ENCODE measurements around the gene APOC3. TPM values are rescaled to one million over a fixed set of nuclear protein-coding genes. Genes with fewer than 3 reads are reported as not detected.

The APOC3 gene
- total RNA-seq, 1 experiment from 2014 or later = not detected

GRCh38 chr11:116857316-116857715 lies 27.6 kb downstream of the APOC3 start:
- H3K18ac ChIP-seq (ENCODE audit: insufficient read length, low read depth, low read length) = no peak overlapping the region
- no peak overlapping the region for H4K8ac ChIP-seq (replicated peaks; ENCODE audit: insufficient read length, low read depth, low read length)
- H2BK15ac ChIP-seq (ENCODE audit: low read depth, low read length) = no peak overlapping the region
- H3K23ac ChIP-seq (ENCODE audit: insufficient read length, low read depth, low read length) = no peak overlapping the region
- H3K4me2 ChIP-seq (ENCODE audit: insufficient read depth, insufficient read length, low read length) = no peak overlapping the region
- no peaks in the 10 kb centered on the region for H3K79me2 ChIP-seq (ENCODE audit: insufficient read depth, low read length)
- Mint-ChIP-seq H3K27ac (no peak overlapping the region), H3K4me3 (no peak overlapping the region), H3K9me3 (no peaks in the 10 kb centered on the region), H3K27me3 (ENCODE audit: low read depth) (no peaks in the 10 kb centered on the region), H3K36me3 (ENCODE audit: insufficient read depth in 1 of 3, low read depth in 3 of 3) (peaks cover 23 to 66% (median 65%) of the 10 kb centered on the region in 3 experiments), H3K4me1 (no peaks in the 10 kb centered on the region)
- TF ChIP-seq CTCF (conservative IDR thresholded peaks at IDR 0.05) = no peak
- no peak overlapping the region for H3K9ac ChIP-seq (ENCODE audit: extremely low read depth, insufficient read length, low read length)
- no peak for DNase-seq
- no peaks in the 10 kb centered on the region for H3K79me1 ChIP-seq (ENCODE audit: insufficient read depth, low read depth, low read length, poor library complexity, severe bottlenecking)
- no peak overlapping the region for H2BK120ac ChIP-seq (ENCODE audit: low read depth, low read length, poor library complexity, severe bottlenecking)
- no peaks in the 10 kb centered on the region for H3K23me2 ChIP-seq (ENCODE audit: insufficient read length, low read depth, low read length, poor library complexity, severe bottlenecking)
- no peak overlapping the region for H2BK20ac ChIP-seq (ENCODE audit: low read depth, low read length, poor library complexity, severe bottlenecking)
- H3K4me1 ChIP-seq (ENCODE audit: insufficient read depth, low read length) = no peaks in the 10 kb centered on the region
- no peak overlapping the region for H3K14ac ChIP-seq (ENCODE audit: insufficient read depth, low read length)
- no peak overlapping the region for H3K4ac ChIP-seq (ENCODE audit: low read depth, low read length)
- no peaks in the 10 kb centered on the region for H3K27me3 ChIP-seq (ENCODE audit: insufficient read depth, low read length)
- H2AK5ac ChIP-seq (ENCODE audit: insufficient read length, low read length) = no peak overlapping the region
- WGBS (ENCODE audit: extremely low coverage, insufficient read length, low lambda C conversion rate) = no CpG with 5 or more reads among the region's 2 CpGs
- no peaks in the 10 kb centered on the region for H3K9me3 ChIP-seq (ENCODE audit: control insufficient read depth, low read depth, low read length)
- no peak overlapping the region for H2BK5ac ChIP-seq (ENCODE audit: insufficient read length, low read length)
- H2AFZ ChIP-seq (ENCODE audit: low read length) = no peak overlapping the region
- no peak overlapping the region for H3K27ac ChIP-seq (ENCODE audit: insufficient read length, low read depth, low read length)
- H3K56ac ChIP-seq (ENCODE audit: insufficient read length, low read depth, low read length) = no peak overlapping the region
- no peaks in the 10 kb centered on the region for H4K20me1 ChIP-seq (ENCODE audit: control insufficient read depth, insufficient read depth, insufficient read length)
- no peak overlapping the region for H2BK12ac ChIP-seq (ENCODE audit: insufficient read length, low read depth, low read length)
- H4K91ac ChIP-seq (ENCODE audit: insufficient read length, low read depth, low read length) = no peak overlapping the region
- no peak overlapping the region for H3T11ph ChIP-seq (ENCODE audit: low read length)
- no peak overlapping the region for H4K5ac ChIP-seq (ENCODE audit: insufficient read length, low read depth, low read length)
